Ramos (cell line): ENCODE results near the gene CTSF.
"Not testable (repeated sequence)": the region's sequence is repeated elsewhere in the genome, so short reads cannot be mapped to it uniquely, and the experiment has no call there.

Source experiments
- in situ Hi-C: fragments of 300-500 bp; cut with MboI; formaldehyde crosslinking; loops from one replicate; pipeline ENCODE4 v1.14.3; 2022; ENCODE audit warnings: low sequenced_read_pairs; ENCODE audit not compliant: unreplicated experiment

Gene CTSF

DNA sequence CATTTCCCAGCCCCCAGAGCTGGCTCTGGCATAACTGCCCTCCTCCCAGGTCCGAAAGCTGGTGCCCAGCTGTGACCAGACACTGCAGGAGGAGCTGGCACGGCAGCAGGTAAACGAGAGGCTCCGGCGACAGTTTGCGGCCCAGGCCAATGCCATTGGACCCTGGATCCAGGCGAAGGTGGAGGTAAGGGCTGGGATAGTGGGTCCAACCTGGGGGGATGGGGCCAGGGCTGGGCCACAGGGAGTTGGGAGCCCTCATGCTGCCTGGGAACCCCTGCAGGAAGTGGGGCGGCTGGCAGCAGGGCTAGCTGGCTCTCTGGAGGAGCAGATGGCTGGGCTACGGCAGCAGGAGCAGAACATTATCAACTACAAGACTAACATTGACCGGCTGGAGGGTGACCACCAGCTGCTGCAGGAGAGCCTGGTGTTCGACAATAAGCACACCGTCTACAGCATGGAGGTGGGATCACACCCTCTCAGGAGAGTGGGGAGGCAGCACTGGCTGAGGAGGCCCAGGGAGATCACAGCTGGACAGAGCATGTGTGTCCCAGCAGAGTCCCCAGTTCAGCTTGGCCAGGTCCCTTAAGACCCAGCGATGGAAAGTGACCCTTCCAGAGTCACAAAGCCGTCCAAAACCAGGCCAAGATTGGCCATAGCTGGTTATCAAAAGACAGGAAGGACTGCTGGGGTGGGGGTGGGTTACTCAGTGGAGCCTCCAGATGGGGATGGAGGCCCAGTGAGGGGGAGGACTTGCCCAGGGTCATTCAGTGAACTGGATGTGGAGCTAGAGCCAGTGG lies 7.0 kb downstream of the CTSF start:
- in situ Hi-C loops: no loop called here

DNA sequence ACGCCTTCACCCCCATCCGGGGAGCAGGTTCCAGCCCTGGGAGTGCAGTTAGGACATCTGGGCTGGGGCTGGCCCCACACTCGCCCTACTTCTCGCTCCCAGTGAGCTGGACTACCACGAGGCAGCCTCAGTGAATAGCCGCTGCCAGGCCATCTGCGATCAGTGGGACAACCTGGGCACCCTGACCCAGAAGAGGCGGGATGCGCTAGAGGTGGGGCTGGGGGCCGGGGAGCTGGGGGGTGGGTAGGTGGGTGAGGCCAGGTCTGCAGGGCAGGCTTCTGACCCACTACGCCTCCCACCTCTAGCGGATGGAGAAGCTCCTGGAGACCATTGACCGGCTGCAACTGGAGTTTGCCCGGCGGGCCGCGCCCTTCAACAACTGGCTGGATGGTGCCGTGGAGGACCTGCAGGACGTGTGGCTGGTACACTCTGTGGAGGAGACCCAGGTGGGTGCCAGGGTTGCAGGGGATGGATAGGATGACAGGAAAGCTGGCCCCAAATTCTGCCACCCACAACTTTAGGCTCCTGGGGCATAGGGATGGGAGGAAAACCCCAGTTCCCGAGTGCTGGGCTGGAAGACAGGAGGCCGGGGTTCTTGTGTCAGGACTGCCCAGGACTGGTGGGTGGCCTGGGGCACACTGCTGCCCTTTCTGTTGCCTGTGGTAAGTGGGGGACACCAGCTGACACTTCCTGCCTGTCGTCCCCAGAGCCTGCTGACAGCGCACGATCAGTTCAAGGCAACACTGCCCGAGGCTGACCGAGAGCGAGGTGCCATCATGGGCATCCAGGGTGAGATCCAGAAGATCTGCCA lies 8.3 kb downstream of the CTSF start:
- in situ Hi-C loops: no loop called here

- in situ Hi-C loops: no loop called here
Observed at GRCh38 chr11:66559142-66559865, 9.1 kb downstream of the CTSF start.

DNA sequence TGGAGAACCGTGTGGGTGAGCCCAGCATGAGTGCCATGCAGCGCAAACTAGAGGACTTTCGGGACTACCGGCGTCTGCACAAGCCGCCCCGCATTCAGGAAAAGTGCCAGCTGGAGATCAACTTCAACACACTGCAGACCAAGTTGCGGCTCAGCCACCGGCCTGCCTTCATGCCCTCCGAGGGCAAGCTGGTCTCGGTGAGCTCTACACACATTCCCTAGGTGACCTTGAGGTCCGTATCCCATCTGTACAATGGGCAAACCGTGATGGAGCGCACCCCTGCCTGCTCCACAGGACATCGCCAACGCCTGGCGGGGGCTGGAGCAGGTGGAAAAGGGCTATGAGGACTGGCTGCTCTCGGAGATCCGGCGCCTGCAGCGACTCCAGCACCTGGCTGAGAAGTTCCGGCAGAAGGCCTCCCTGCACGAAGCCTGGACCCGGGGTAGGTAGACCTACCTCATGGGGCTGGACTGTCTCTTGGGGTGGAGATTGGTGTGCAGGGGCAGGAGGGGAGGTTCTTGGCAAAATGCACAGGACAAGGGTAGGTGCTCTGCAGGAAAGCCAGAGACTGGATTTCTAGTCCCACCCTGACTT lies 10.6 kb downstream of the CTSF start:
- in situ Hi-C loops: no loop called here

DNA sequence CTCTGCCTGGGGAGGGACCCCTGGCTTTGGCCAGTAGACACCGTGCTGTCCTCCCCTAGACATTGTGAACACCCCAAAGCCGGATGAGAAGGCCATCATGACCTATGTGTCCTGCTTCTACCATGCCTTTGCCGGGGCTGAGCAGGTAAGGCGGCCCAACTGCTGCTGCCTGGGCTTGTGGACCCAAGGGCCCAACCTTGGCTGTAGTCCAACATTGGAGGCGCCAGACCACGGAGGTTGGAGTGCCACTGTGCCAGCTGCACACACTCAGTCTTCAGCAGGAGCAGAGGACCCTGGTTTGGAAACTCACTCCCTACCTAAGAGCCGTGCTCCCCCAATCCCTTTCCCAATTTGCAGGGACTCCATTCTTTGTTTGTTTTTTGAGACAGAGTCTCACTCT lies 12.3 kb downstream of the CTSF start:
- in situ Hi-C loops: no loop called here

- in situ Hi-C loops: no loop called here
Observed at GRCh38 chr11:66555416-66555815, 13.0 kb downstream of the CTSF start.

GRCh38 chr11:66554602-66555001 lies 13.8 kb downstream of the CTSF start:
- in situ Hi-C loops: no loop called here

- in situ Hi-C loops: no loop called here
Observed at GRCh38 chr11:66550887-66551286, 17.5 kb downstream of the CTSF start.

GRCh38 chr11:66549696-66550095 lies 18.7 kb downstream of the CTSF start:
- in situ Hi-C loops: no loop called here

DNA sequence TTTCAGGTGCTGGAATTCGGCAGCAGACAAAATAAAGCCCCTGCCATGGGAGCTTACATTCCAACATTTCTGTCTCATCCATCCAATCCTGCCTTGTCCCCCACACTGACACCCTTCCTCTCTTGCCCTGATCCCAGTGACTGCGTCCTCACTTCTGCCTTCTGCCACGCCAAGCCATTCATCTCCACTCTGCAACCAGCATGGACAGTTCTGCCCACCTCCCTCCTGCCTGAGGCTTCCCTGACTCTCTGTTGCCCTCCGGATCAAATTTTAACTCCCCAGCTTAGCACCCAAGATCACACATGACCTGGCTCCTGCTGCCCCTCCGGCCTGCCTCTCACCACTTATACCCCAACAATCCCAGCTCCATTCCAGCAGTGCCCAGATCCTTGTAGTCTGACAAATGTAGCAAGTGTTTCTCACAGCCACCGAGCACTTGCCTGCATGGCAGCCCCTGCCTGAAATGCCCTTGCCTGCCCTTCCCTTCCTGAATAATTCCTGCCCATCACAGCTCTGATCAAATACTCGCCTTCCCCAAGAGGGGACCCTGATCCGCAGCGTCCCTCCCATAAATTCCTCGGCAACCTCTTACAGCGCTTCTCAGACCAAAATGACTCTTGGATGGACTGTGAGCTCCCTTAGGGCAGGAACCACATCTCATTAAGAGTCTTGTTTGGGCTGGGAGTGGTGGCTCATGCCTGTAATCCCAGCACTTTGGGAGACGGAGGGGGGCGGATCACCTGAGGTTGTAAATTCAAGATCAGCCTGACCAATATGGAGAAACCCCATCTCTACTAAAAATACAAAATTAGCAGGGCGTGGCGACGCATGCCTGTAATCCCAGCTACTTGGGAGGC lies 19.4 kb downstream of the CTSF start:
- in situ Hi-C loops: no loop called here

DNA sequence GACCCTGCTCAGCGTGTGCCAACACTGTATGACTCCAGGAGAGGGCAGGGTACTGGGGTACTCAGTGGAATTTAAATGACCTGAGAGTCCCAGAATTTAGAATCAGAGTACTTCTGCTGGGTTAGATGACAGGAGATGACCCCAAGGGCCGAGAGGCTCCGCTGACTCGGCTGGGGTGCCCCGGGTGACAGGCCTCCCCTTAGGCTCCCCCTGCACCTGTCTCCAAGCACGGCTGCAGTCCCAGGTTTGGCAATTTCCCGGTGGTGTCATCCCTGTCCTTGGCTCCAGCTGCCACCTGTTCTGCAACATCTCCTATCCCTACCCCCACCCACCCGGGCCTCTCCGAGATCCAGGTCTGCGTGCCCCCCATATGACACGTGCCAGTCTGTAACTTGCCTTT lies 20.4 kb downstream of the CTSF start:
- in situ Hi-C loops: no loop called here

- in situ Hi-C loops: no loop called here
Observed at GRCh38 chr11:66547662-66548009, 20.8 kb downstream of the CTSF start.

DNA sequence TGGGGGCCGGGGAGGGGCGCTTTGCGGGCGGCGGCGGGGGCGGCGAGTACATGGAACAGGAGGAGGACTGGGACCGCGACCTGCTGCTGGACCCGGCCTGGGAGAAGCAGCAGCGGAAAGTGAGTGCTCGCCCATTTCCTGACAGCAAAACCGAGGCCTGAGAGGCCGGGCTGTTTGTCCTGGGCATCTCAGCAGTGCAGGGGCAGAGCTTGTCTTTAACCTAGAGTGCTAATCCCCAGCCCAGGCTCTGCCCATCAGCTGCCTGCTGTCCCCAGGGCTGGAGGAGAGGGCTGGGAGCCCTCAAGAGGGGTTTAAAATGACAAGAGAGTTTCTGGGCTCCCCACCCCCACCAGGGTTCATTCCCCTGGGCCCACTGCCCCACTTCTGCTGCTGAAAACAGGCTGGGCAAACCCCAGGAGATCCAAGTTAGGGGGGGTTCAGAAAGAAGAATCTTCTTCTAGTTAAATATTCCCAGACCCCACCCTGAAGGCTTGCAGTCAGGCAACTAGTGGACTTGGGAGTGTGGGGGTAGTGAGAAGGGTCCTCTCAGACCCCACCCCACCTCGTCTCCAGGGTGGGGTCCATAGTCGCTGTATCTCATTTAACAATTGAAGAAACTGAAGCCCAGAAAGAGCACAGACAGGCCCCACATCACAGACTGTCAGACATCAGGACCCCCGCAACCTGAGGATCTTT lies 21.3 kb downstream of the CTSF start:
- in situ Hi-C loops: no loop called here

- in situ Hi-C loops: no loop called here
Observed at GRCh38 chr11:66546368-66546965, 21.9 kb downstream of the CTSF start, which contains the start of gene ACTN3. Gene ACTN3, plus strand, starts transcription at chr11:66546903. Its CDS starts 35 bp downstream, at chr11:66546938.

GRCh38 chr11:66545701-66546367 lies 22.6 kb downstream of the CTSF start, which contains the start of gene ZDHHC24:
Gene ZDHHC24, minus strand, starts transcription at chr11:66546048. Its CDS starts 45 bp downstream, at chr11:66546003.
- in situ Hi-C loops: no loop called here

GRCh38 chr11:66544952-66545351 lies 23.5 kb downstream of the CTSF start:
- in situ Hi-C loops: not testable (repeated sequence)

DNA sequence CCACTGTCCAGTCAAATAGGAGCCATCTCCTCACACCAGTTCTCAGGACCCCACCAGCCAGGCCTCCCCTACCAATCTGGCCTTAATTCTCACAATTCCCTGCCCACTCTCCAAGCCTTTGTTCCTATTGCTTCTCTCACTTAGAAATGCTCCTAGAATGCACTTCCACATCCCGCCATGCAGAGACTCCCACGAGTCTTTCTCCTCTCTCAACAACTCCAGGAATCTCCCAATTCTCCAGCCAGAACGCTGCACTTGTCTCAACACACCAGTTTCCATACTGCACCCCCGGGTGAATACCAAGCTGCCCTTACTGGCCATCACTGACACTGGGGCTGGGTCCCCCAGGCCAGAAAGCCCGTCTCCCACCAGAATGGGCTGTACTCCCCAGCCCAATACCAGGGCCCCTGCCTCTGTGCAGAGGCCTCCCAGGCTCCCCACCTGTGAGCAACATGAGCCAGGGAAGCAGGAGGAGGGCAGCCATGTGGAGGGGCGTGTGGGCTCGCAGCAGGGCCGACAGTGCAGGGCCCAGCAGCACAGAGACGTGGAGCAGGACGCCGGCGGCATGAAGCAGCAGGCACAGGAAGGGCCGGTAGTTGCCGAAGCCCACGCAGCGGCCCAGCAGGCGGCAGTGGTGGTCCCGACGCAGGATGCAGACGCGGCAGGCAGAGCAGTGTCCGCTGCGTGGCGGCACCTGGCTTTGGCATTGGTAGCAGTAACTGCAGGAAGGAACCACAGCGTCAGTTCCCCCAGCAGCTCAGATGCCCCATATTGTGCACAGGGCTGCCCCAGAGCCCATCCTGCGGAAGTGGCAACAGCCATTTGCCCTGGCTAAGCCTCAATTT lies 24.9 kb downstream of the CTSF start:
- in situ Hi-C loops: no loop called here
